Sigmoid colon (tissue), 7 donors: ENCODE measurements around the gene SLC46A1. TPM values are rescaled to one million over a fixed set of nuclear protein-coding genes. Genes with fewer than 3 reads are reported as not detected.

Source experiments
- DNase-seq: peaks from one replicate; pipeline ENCODE4 v3.0.0-alpha.2; 2019
- H3K27ac ChIP-seq, 4 donors: fragments of 200-600 bp; sonication (generic); one replicate each; pipeline ENCODE4 v1.5.1; 2016 to 2019; ENCODE audit warnings: mild to moderate bottlenecking in 1 of 4
- H3K27me3 ChIP-seq, 3 donors: fragments of 200-600 bp; sonication (generic); one replicate each; pipeline ENCODE4 v1.5.1; 2019; ENCODE audit warnings: mild to moderate bottlenecking in 1 of 3
- H3K36me3 ChIP-seq, 4 donors: fragments of 200-600 bp; sonication (generic); one replicate each; pipeline ENCODE4 v1.5.1; 2016 to 2019
- H3K4me1 ChIP-seq, 4 donors: fragments of 200-600 bp; sonication (generic); one replicate each; pipeline ENCODE4 v1.5.1; 2017 to 2019
- H3K4me3 ChIP-seq, 4 donors: fragments of 200-600 bp; sonication (generic); one replicate each; pipeline ENCODE4 v1.5.1; 2017 to 2019; ENCODE audit warnings: mild to moderate bottlenecking in 2 of 4, moderate library complexity in 1 of 4
- H3K9me3 ChIP-seq, 4 donors: fragments of 200-600 bp in 3 of 4; sonication (generic) in 3 of 4; one replicate each; pipeline versions ENCODE4 v1.5.1 to v1.6.1; 2013 to 2019
- CTCF ChIP-seq, 4 experiments: fragments of 450-650 bp in 3 of 4; fragments of 200-600 bp in 1 of 4; IDR thresholded peaks; one replicate each; pipeline ENCODE4 v1.5.1; 2016 to 2019; ENCODE audit warnings: antibody characterized with exemption in 4 of 4, mild to moderate bottlenecking in 3 of 4, moderate library complexity in 2 of 4
- EP300 ChIP-seq, 4 donors: sonication (generic); formaldehyde crosslinking; IDR thresholded peaks; one replicate each; pipeline ENCODE4 v1.6.1; 2017; ENCODE audit warnings: antibody characterized with exemption in 4 of 4
- POLR2A ChIP-seq, 2 donors: fragments of 450-650 bp; IDR thresholded peaks; one replicate each; pipeline ENCODE4 v1.6.1; 2016; ENCODE audit warnings: antibody characterized with exemption in 2 of 2, mild to moderate bottlenecking in 2 of 2, moderate library complexity in 2 of 2
- POLR2AphosphoS5 ChIP-seq, 4 donors: sonication (generic); formaldehyde crosslinking; IDR thresholded peaks; one replicate each; pipeline ENCODE4 v1.6.1; 2017; ENCODE audit warnings: antibody characterized with exemption in 4 of 4
- WGBS, 2 donors: extraction: QIAGEN DNeasy Blood & Tissue Kit; methylation state at CpG; one replicate each; pipeline ENCODE4 v1.1.7; 2013; 5-methylcytosine and 5-hydroxymethylcytosine counted together
- intact Hi-C: fragments of 100-400 bp; cut with DNase I; formaldehyde crosslinking; loops from one replicate; pipeline ENCODE4 v1.15.1; 2023
- polyA plus RNA-seq, 3 donors: library from polyadenylated mRNA; stranded (reverse); fragments of 200-250 nt; gene quantifications; one replicate each; pipeline ENCODE4 v1.2.3, GENCODE V29; 2013
- total RNA-seq, 4 donors: library from RNA; depleted of rRNA; stranded (reverse); fragments of >200 nt; gene quantifications; one replicate each; pipeline ENCODE4 v1.1.0, GENCODE V29; 2016
- donor health status: healthy with polysubstance abuse.
- donor health status: Bipolar disorder and iron deficiency.
- donor health status: healthy.

The SLC46A1 gene
- total and polyA plus RNA-seq, 7 donors = 2.7 to 8.6 (median 4.4) TPM

GRCh38 chr17:28381141-28381825, 24.7 kb downstream of the SLC46A1 start:
- Histone ChIP-seq H3K9me3 (no peaks in the 10 kb centered on the region), H3K27me3 (no peaks in the 10 kb centered on the region), H3K4me1 (peaks cover 0 to 8% (median 0%) of the 10 kb centered on the region in 4 donors), H3K36me3 (peaks cover 0 to 19% (median 0%) of the 10 kb centered on the region in 4 donors), H3K27ac (no peak overlapping the region), H3K4me3 (no peak overlapping the region)
- WGBS, 2 donors = 13 to 23% methylated on average over 72 of the region's 72 CpGs
- DNase-seq = no peak
- intact Hi-C loops = no loop called here
- TF ChIP-seq POLR2AphosphoS5 (IDR thresholded peaks at IDR 0.05) = no peak
- no peak for TF ChIP-seq CTCF (IDR thresholded peaks at IDR 0.05)
- no peak for TF ChIP-seq POLR2A (IDR thresholded peaks at IDR 0.05)
- no peak for TF ChIP-seq EP300 (IDR thresholded peaks at IDR 0.05)

- Histone ChIP-seq H3K27me3 (no peaks in the 10 kb centered on the region), H3K4me3 (no peak overlapping the region), H3K27ac (no peak overlapping the region), H3K9me3 (no peaks in the 10 kb centered on the region), H3K4me1 (peaks cover 0 to 8% (median 0%) of the 10 kb centered on the region in 4 donors), H3K36me3 (peaks cover 0 to 8% (median 0%) of the 10 kb centered on the region in 4 donors)
- no peak for DNase-seq
- TF ChIP-seq POLR2AphosphoS5 (IDR thresholded peaks at IDR 0.05) (no peak), EP300 (IDR thresholded peaks at IDR 0.05) (no peak), CTCF (IDR thresholded peaks at IDR 0.05) (no peak), POLR2A (IDR thresholded peaks at IDR 0.05) (no peak)
- intact Hi-C loops = no loop called here
- WGBS, 2 donors = 81 to 84% methylated on average over 10 of the region's 10 CpGs
Observed at GRCh38 chr17:28379814-28380801, 25.9 kb downstream of the SLC46A1 start.

- TF ChIP-seq POLR2A (IDR thresholded peaks at IDR 0.05) (no peak), POLR2AphosphoS5 (IDR thresholded peaks at IDR 0.05) (no peak), EP300 (IDR thresholded peaks at IDR 0.05) (no peak), CTCF (IDR thresholded peaks at IDR 0.05) (no peak)
- DNase-seq = no peak
- WGBS, 2 donors = 88 to 94% methylated on average over 6 of the region's 6 CpGs
- no peaks in the 10 kb centered on the region for H3K36me3 ChIP-seq
- peaks cover 0 to 31% (median 29%) of the 10 kb centered on the region in 4 donors for H3K4me1 ChIP-seq
- no peaks in the 10 kb centered on the region for H3K27me3 ChIP-seq
- peak overlapping the region in 2 of 4 donors; percentile 64 to 66 for H3K4me3 ChIP-seq
- H3K27ac ChIP-seq = peak overlapping the region in 1 of 4 donors; percentile 76
- intact Hi-C loops = no loop called here
- no peaks in the 10 kb centered on the region for H3K9me3 ChIP-seq
Observed at GRCh38 chr17:28372945-28373274, 33.1 kb downstream of the SLC46A1 start.

- Histone ChIP-seq H3K4me1 (peaks cover 0 to 31% (median 29%) of the 10 kb centered on the region in 4 donors), H3K27ac (peak overlapping the region; percentile 76 to 82 (median 79)), H3K9me3 (no peaks in the 10 kb centered on the region), H3K36me3 (no peaks in the 10 kb centered on the region), H3K4me3 (peak overlapping the region; percentile 43 to 66 (median 63)), H3K27me3 (no peaks in the 10 kb centered on the region)
- TF ChIP-seq CTCF (IDR thresholded peaks at IDR 0.05) (no peak), POLR2A (IDR thresholded peaks at IDR 0.05) (no peak), EP300 (IDR thresholded peaks at IDR 0.05) (no peak), POLR2AphosphoS5 (IDR thresholded peaks at IDR 0.05) (no peak)
- intact Hi-C loops = no loop called here
- WGBS, 2 donors = 10 to 14% methylated on average over 53 of the region's 53 CpGs
- no peak for DNase-seq
Observed at GRCh38 chr17:28372203-28372944, 33.6 kb downstream of the SLC46A1 start.
